PC-3 (cell line): Measurements from ENCODE around the gene ZNF185. TPM values are rescaled to one million over a fixed set of nuclear protein-coding genes. Genes with fewer than 3 reads are reported as not detected.

Source experiments
- ATAC-seq: fragments of 200-7000 bp; cut with Tn5 transposase; 2 replicates; pipeline ENCODE4 v1.9.1; 2020; ENCODE audit warnings: mild to moderate bottlenecking, moderate library complexity
- BruUV-seq: library from RNA; stranded (reverse); fragments of 400-500 nt; replicated peaks from 2 replicates; lab custom pipeline; 2021; lab: Mats Ljungman, UMichigan
- CTCF ChIA-PET: fragments of 300-600 bp; sonication (Branson Sonifier 250); formaldehyde crosslinking; loops from one replicate; lab custom pipeline; 2022; ENCODE audit warnings: antibody characterized with exemption; lab: Charles Lee
- POLR2A ChIA-PET: fragments of 300-600 bp; sonication (Branson Sonifier 250); formaldehyde crosslinking; loops from one replicate; lab custom pipeline; 2022; ENCODE audit warnings: antibody characterized with exemption; ENCODE audit not compliant: unreplicated experiment; lab: Charles Lee
- DNase-seq: peaks from one replicate; pipeline ENCODE4 v3.0.0-alpha.2; 2015
- H2AFZ ChIP-seq: fragments of 300-600 bp; sonication (generic); 2 replicates; pipeline ENCODE4 v1.6.0; 2016; ENCODE audit warnings: antibody characterized with exemption, low read length
- H3F3A ChIP-seq: fragments of 300-600 bp; sonication (generic); one replicate; pipeline ENCODE4 v1.6.0; 2017; ENCODE audit warnings: antibody characterized with exemption, low read length, control low read depth, mild to moderate bottlenecking; ENCODE audit not compliant: unreplicated experiment
- H3K27ac ChIP-seq: fragments of 300-600 bp; sonication (generic); 2 replicates; pipeline ENCODE4 v1.5.1; 2016; ENCODE audit warnings: mild to moderate bottlenecking, low read length
- H3K27me3 ChIP-seq: fragments of 300-600 bp; sonication (generic); 2 replicates; pipeline ENCODE4 v1.6.1; 2016; ENCODE audit warnings: low read length, mixed read lengths
- H3K36me3 ChIP-seq: fragments of 300-600 bp; sonication (generic); 2 replicates; pipeline ENCODE4 v1.6.1; 2016; ENCODE audit warnings: low read depth, mixed run types, low read length, mixed read lengths
- H3K4me1 ChIP-seq: fragments of 300-600 bp; sonication (generic); 2 replicates; pipeline ENCODE4 v1.5.1; 2016; ENCODE audit warnings: low read length; ENCODE audit not compliant: insufficient read depth
- H3K4me2 ChIP-seq: fragments of 300-600 bp; sonication (generic); 2 replicates; pipeline ENCODE4 v1.6.0; 2016; ENCODE audit warnings: low read length
- H3K4me3 ChIP-seq: fragments of 300-600 bp; sonication (generic); 2 replicates; pipeline ENCODE4 v1.5.1; 2016; ENCODE audit warnings: mild to moderate bottlenecking, low read length, mixed read lengths
- H3K79me2 ChIP-seq: fragments of 300-600 bp; sonication (generic); 2 replicates; pipeline ENCODE4 v1.6.1; 2017; ENCODE audit warnings: low read length, mixed read lengths
- H3K9ac ChIP-seq: fragments of 300-600 bp; sonication (generic); 2 replicates; pipeline ENCODE4 v1.6.0; 2016; ENCODE audit warnings: mild to moderate bottlenecking, low read length
- H3K9me2 ChIP-seq: fragments of 300-600 bp; sonication (generic); replicated peaks from 2 replicates; pipeline ENCODE4 v1.6.1; 2016; ENCODE audit warnings: mixed run types, low read length, mixed read lengths
- H3K9me3 ChIP-seq: fragments of 300-600 bp; sonication (generic); 2 replicates; pipeline ENCODE4 v1.6.1; 2016; ENCODE audit warnings: low read length, mixed read lengths
- H4K20me1 ChIP-seq: fragments of 300-600 bp; sonication (generic); 2 replicates; pipeline ENCODE4 v1.6.1; 2016; ENCODE audit warnings: low read length, mixed read lengths
- EZH2 ChIP-seq: fragments of 300-600 bp; sonication (generic); IDR thresholded peaks from one replicate; pipeline ENCODE4 v1.6.1; 2017; ENCODE audit warnings: antibody characterized with exemption, mild to moderate bottlenecking, low read length; ENCODE audit not compliant: unreplicated experiment
- EZH2phosphoT487 ChIP-seq: fragments of 300-600 bp; sonication (generic); IDR thresholded peaks from 2 replicates; pipeline ENCODE4 v1.6.1; 2018; ENCODE audit warnings: mild to moderate bottlenecking, antibody characterized with exemption, low read length, borderline replicate concordance
- intact Hi-C: fragments of 100-400 bp; cut with micrococcal nuclease; formaldehyde crosslinking; loops from 2 replicates; pipeline ENCODE4 v1.9.0; 2023
- total RNA-seq: library from RNA; depleted of rRNA; stranded (reverse); fragments of >200 nt; gene quantifications from 2 replicates; pipeline ENCODE4 v1.2.3, GENCODE V29; 2014
- TF ChIP-seq, protein P1 (sequence below): fragments of 300-600 bp; sonication (generic); conservative IDR thresholded peaks from 2 replicates; pipeline ENCODE4 v1.5.1; 2017; ENCODE audit warnings: antibody characterized with exemption, low read depth, mild to moderate bottlenecking, low read length

The ZNF185 gene
- total RNA-seq, 1 experiment from 2014 or later: 68.9 TPM

GRCh38 chrX:152913910-152914309, 16.0 kb downstream of the ZNF185 start:
- Histone ChIP-seq H3K27ac (no peak overlapping the region), H3K27me3 (no peaks in the 10 kb centered on the region), H3F3A (no peaks in the 10 kb centered on the region), H3K9me2 (no peaks in the 10 kb centered on the region), H3K36me3 (peaks cover 4% of the 10 kb centered on the region; the same call in 1 of the 2 replicates), H2AFZ (no peak overlapping the region), H3K9me3 (no peaks in the 10 kb centered on the region), H3K4me2 (no peak overlapping the region), H4K20me1 (no peaks in the 10 kb centered on the region), H3K79me2 (0 out of 2 replicates have a peak, but pooled peaks cover 6% of the 10 kb centered on the region), H3K9ac (no peak overlapping the region), H3K4me3 (no peak overlapping the region), H3K4me1 (peaks cover 15% of the 10 kb centered on the region)
- intact Hi-C loops: no loop called here
- POLR2A ChIA-PET: no interaction called here
- BruUV-seq: no TSS peak
- CTCF ChIA-PET: no interaction called here
- DNase-seq (no peak), ATAC-seq (no peak)
- TF ChIP-seq, protein P1, sequence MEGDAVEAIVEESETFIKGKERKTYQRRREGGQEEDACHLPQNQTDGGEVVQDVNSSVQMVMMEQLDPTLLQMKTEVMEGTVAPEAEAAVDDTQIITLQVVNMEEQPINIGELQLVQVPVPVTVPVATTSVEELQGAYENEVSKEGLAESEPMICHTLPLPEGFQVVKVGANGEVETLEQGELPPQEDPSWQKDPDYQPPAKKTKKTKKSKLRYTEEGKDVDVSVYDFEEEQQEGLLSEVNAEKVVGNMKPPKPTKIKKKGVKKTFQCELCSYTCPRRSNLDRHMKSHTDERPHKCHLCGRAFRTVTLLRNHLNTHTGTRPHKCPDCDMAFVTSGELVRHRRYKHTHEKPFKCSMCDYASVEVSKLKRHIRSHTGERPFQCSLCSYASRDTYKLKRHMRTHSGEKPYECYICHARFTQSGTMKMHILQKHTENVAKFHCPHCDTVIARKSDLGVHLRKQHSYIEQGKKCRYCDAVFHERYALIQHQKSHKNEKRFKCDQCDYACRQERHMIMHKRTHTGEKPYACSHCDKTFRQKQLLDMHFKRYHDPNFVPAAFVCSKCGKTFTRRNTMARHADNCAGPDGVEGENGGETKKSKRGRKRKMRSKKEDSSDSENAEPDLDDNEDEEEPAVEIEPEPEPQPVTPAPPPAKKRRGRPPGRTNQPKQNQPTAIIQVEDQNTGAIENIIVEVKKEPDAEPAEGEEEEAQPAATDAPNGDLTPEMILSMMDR: no peak
- TF ChIP-seq EZH2 (no peak), EZH2phosphoT487 (no peak)

DNA sequence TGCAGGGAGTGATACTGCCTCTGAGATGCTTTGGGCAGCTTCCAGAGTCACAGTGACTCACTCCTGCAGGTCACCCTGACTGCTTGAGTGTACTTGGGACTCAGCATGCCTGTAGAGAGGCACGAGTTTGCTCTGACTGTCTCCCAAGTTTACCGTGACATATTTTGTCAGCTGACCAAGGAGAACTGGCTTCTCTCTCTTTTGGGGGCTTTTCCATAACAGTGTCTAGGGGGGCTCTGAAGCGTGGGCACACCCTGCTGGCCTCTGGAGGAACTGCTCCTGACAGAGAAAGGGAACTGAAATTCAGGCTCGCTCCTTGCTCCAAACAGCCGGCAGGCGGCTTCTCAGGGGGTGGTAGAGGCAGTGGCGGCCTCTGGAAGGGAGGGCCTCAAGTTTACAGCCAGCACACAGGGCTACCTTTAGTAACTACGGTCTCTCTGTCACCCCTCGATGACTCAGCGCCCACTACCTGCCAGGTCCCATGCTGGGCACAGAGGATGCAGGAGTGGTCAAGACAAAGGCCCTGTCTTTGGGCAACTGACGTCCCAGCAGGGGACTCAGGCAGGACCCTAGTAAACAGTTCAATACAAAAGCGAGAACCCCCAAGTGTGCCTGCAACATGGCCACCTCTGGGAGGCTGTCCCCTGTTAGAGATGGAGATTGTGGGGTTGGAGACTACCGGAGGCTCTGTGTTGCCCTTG, 17.8 kb downstream of the ZNF185 start:
- H2AFZ ChIP-seq: no peak overlapping the region
- H3K9me2 ChIP-seq: no peaks in the 10 kb centered on the region
- no peaks in the 10 kb centered on the region for H4K20me1 ChIP-seq
- peaks cover 4% of the 10 kb centered on the region for H3K36me3 ChIP-seq
- H3K9me3 ChIP-seq: no peaks in the 10 kb centered on the region
- CTCF ChIA-PET: no interaction called here
- peak overlapping the region; percentile 70 for H3K27ac ChIP-seq
- peaks cover 15% of the 10 kb centered on the region for H3K4me1 ChIP-seq
- POLR2A ChIA-PET: no interaction called here
- intact Hi-C loops: no loop called here
- no TSS peak for BruUV-seq
- H3K9ac ChIP-seq: peak overlapping the region; percentile 34
- H3K4me2 ChIP-seq: peak overlapping the region; percentile 36; the same call in 1 of the 2 replicates
- DNase-seq (peak; percentile 78), ATAC-seq (peak; percentile 95)
- no peak overlapping the region for H3K4me3 ChIP-seq
- 0 out of 2 replicates have a peak, but pooled peaks cover 1% of the 10 kb centered on the region for H3K79me2 ChIP-seq
- H3F3A ChIP-seq: no peaks in the 10 kb centered on the region
- H3K27me3 ChIP-seq: no peaks in the 10 kb centered on the region
- TF ChIP-seq EZH2phosphoT487: no peak
- no peak for TF ChIP-seq EZH2
- TF ChIP-seq, protein P1: 0 out of 2 replicates have a peak, but pooled peaks have one; percentile 31
